ENCODE measurements around the gene MTX2.

Gene MTX2

DNA sequence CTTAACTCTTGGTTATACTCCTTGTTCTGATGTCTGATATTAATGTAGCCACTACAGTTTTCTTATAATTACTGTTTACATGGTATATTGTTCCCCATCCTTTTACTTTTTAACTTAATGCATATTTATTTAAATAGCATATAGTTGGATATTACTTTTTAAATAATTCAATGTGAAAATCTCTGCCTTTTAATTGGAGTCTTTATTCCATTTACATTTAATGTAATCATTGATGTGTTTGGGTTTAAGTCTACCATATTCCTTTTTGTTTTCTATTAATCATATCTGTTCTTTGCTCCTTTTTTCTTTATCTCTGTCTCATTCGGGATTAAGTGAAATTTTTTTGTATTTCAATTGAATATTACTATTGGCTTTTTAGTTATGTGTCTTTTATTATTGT is 109.1 kb downstream of the MTX2 start:
- no peak for DNase-seq (ENCODE audit: low read depth in 3 of 3)

DNA sequence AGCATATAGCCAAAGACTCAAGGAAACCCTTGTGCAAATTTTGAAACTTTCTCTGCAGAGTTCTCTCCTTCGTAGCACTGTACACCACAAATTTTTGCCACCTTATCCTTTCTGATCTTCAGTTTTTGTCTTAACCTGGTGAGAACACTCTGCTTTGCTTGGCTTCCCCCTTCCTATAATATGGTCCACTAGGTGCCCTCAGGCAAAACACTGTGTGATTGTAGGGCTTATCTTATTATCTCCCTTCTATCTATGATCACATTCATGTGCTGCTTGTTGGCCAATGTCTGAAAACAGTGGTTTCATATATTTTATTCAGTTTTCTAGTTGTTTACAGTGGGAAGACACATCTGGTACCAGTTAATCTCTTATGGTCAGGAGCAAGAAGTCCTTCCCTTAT is 111.1 kb downstream of the MTX2 start:
- DNase-seq (ENCODE audit: low read depth in 3 of 3): no peak

DNA sequence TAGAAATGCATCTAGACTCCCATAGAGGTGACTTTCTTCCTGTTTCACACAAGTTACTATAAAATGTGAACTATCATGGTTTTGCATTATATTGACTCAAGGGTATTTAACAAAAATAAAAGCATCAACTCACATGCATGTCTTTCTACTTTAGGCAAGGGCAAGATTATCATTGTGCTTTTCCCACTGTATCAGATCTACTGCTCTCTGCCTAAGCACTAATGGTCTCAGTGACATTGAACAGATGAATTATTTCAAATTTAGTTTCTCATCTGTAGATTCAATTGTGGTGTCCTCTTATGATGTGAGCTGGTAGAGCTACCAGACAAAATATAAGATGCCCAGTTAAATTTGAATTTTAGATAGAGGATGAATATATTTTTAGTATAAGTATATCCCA is 113.9 kb downstream of the MTX2 start:
- DNase-seq (ENCODE audit: low read depth in 3 of 3): no peak

DNA sequence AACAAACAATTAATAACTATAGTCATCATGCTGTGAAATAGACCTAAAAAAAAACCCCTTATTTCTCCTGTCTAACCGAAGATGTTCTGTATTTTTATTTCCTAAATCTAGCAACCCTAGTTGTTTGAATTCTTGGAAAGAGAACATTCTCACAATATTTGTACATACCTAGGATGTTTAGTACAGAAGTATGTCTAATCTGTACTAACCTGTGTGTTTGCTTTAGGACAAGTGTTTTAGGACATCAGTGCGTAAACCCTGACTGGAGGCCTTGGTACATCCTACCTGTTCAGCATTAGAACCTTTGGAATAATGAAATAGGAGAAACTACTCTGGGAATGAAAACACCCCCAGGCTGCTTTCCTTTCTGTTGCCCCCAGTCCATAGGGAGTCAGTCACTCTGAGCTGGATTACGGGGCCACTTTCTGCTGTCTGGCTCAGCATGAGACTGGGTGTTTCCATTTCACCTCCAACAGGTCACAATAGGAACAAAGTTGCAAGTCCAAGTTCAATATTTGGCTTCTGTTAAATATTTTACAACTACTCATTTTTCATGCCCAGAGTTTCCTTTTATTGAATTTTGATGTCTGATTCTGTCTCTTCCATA is 114.7 kb downstream of the MTX2 start:
- no peak for DNase-seq (ENCODE audit: low read depth in 3 of 3)

DNA sequence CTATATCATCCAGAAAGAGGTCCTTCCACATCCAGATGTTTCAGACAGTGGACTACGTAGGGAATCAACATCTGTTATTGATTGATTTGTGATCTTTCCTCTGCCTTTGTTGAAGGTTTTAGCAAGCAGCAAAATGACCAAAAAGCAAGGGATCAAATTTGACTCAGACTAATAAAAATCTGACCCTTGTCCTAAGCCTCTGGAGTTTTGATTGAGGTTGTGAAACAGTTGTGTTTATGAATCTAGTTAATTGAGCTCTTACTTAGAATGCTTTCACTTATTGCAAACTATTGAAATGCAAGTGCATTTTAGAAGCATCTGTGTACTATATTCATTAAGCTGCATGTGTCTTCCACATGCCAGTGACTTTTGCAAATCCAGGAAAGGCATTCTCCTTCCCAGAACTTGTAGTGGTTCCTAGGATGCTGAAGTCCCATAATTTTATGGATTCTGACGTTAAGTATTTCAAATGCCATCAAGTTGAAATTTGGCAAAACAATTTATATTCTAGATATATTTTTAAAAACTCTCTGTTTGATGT is 116.0 kb downstream of the MTX2 start:
- DNase-seq (ENCODE audit: low read depth in 3 of 3): no peak

DNA sequence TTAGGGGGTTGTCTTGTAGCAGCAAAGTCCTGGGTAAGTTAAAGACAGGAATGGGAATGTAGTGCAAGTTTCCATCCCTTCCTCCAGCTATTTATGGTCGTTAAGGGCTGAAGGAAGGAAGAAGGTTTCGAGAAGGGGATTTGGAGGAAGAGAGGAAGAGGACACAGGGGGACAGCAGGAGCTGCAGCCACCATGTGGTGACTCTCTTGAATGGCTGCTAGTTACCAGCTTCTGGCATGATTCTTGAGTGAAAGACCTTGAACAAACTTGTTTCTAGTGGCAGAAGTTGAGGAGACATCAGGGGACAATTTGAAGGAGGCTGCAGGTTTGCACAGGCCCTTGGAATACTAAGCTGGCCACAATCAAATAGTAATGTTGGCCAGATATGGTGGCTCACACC is 116.6 kb downstream of the MTX2 start:
- DNase-seq (ENCODE audit: low read depth in 3 of 3): no peak

Data from stimulated activated CD4-positive, alpha-beta T cell treated with anti-CD3 and anti-CD28 coated beads, TNF-alpha, amount 100 ng/mL, for 24 hours (primary cell).